MCF 10A (cell line): ENCODE results near the gene NPTXR. TPM values are rescaled to one million over a fixed set of nuclear protein-coding genes. Genes with fewer than 3 reads are reported as not detected.

Source experiments
- BruUV-seq: library from RNA; stranded (reverse); fragments of 400-500 nt; replicated peaks from 2 replicates; lab custom pipeline; 2021; lab: Mats Ljungman, UMichigan
- CTCF ChIA-PET: fragments of 300-600 bp; sonication (Branson Sonifier 250); formaldehyde crosslinking; extraction: SDS; loops from one replicate; lab custom pipeline; 2021; ENCODE audit warnings: antibody characterized with exemption, inconsistent platforms; lab: Yijun Ruan, JAX
- POLR2A ChIA-PET: fragments of 300-600, 350-650 bp; sonication (Branson Sonifier 250); formaldehyde crosslinking; extraction: SDS; loops from one replicate; lab custom pipeline; 2020; ENCODE audit warnings: antibody characterized with exemption, inconsistent platforms; lab: Yijun Ruan, JAX
- DNase-seq: peaks from one replicate; pipeline ENCODE4 v3.0.0-alpha.2; 2018; ENCODE audit not compliant: unreplicated experiment
- H3K27ac Mint-ChIP-seq: one replicate; pipeline ENCODE4 v1.8.0; 2022; ENCODE audit warnings: mild to moderate bottlenecking, low read depth, mixed read lengths; ENCODE audit not compliant: unreplicated experiment
- H3K27me3 Mint-ChIP-seq: one replicate; pipeline ENCODE4 v1.8.0; 2022; ENCODE audit warnings: mixed read lengths; ENCODE audit not compliant: insufficient read depth, unreplicated experiment
- H3K36me3 Mint-ChIP-seq: one replicate; pipeline ENCODE4 v1.8.0; 2022; ENCODE audit warnings: mild to moderate bottlenecking, moderate library complexity, mixed read lengths; ENCODE audit not compliant: insufficient read depth, unreplicated experiment
- H3K4me1 Mint-ChIP-seq: one replicate; pipeline ENCODE4 v1.8.0; 2022; ENCODE audit warnings: mixed read lengths; ENCODE audit not compliant: insufficient read depth, unreplicated experiment
- H3K4me3 Mint-ChIP-seq: one replicate; pipeline ENCODE4 v1.8.0; 2022; ENCODE audit warnings: mild to moderate bottlenecking, moderate library complexity, mixed read lengths; ENCODE audit not compliant: unreplicated experiment
- H3K9me3 Mint-ChIP-seq: one replicate; pipeline ENCODE4 v1.8.0; 2022; ENCODE audit warnings: mixed read lengths; ENCODE audit not compliant: unreplicated experiment
- CTCF ChIP-seq: fragments of 200-600 bp; IDR thresholded peaks from one replicate; pipeline ENCODE4 v1.8.0; 2022; ENCODE audit warnings: antibody characterized with exemption, mild to moderate bottlenecking; ENCODE audit not compliant: unreplicated experiment
- intact Hi-C: fragments of 100-400 bp; cut with micrococcal nuclease; formaldehyde crosslinking; loops from 2 replicates; pipeline ENCODE4 v1.14.1; 2022
- total RNA-seq: library from RNA; stranded (reverse); gene quantifications from 2 replicates; pipeline ENCODE4 v1.2.3, GENCODE V29; 2022

NPTXR gene
- total RNA-seq, 1 experiment from 2014 or later = 0.93 TPM

GRCh38 chr22:38789606-38790005 is 54.2 kb downstream of the NPTXR start:
- H3K4me1 Mint-ChIP-seq = peaks cover 19% of the 10 kb centered on the region
- no peak overlapping the region for H3K4me3 Mint-ChIP-seq
- intact Hi-C loops = no loop called here
- no TSS peak for BruUV-seq
- DNase-seq = no peak
- H3K27me3 Mint-ChIP-seq = no peaks in the 10 kb centered on the region
- H3K9me3 Mint-ChIP-seq = no peaks in the 10 kb centered on the region
- H3K27ac Mint-ChIP-seq = no peak overlapping the region
- CTCF ChIA-PET = interaction anchor here (0.6 kb wide), 1 partner anchor 34 kb away, joined by 3 read pairs; the partner anchor contains the start of gene SUN2
- peaks cover 15% of the 10 kb centered on the region for H3K36me3 Mint-ChIP-seq
- no peak for TF ChIP-seq CTCF
- POLR2A ChIA-PET = no interaction called here

DNA sequence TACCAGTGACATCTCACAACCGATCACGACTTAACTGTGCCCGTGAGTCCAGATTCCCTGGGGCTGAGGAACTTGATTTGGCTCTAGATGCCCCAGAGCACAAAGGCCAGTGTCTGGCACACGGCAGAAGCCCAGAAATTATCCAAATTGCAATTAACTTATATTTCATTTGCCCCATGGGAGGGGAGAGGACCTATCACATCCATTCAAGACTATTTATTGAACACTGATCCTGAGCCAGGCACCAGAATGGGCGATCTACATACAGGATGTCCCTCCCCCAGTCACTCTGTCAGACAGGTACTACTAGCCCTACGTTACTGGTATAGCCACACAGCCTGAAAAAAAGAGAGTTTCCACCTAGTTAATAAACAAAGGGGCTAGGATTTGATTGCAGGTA is 55.0 kb downstream of the NPTXR start:
- no peak overlapping the region for H3K27ac Mint-ChIP-seq
- ChIA-PET POLR2A (no interaction called here), CTCF (no interaction called here)
- peaks cover 19% of the 10 kb centered on the region for H3K36me3 Mint-ChIP-seq
- no peak overlapping the region for H3K4me3 Mint-ChIP-seq
- intact Hi-C loops = no loop called here
- no peaks in the 10 kb centered on the region for H3K27me3 Mint-ChIP-seq
- DNase-seq = no peak
- peaks cover 19% of the 10 kb centered on the region for H3K4me1 Mint-ChIP-seq
- no TSS peak for BruUV-seq
- H3K9me3 Mint-ChIP-seq = no peaks in the 10 kb centered on the region
- no peak for TF ChIP-seq CTCF

- CTCF ChIA-PET = no interaction called here
- DNase-seq = peak; percentile 69
- H3K36me3 Mint-ChIP-seq = peaks cover 19% of the 10 kb centered on the region
- POLR2A ChIA-PET = no interaction called here
- no peaks in the 10 kb centered on the region for H3K27me3 Mint-ChIP-seq
- no peaks in the 10 kb centered on the region for H3K9me3 Mint-ChIP-seq
- peaks cover 17% of the 10 kb centered on the region for H3K4me1 Mint-ChIP-seq
- H3K4me3 Mint-ChIP-seq = no peak overlapping the region
- no TSS peak for BruUV-seq
- TF ChIP-seq CTCF = no peak
- intact Hi-C loops = no loop called here
- peak overlapping the region; percentile 51 for H3K27ac Mint-ChIP-seq
Observed at GRCh38 chr22:38788021-38788816, 55.6 kb downstream of the NPTXR start.

GRCh38 chr22:38786631-38787030 is 57.2 kb downstream of the NPTXR start:
- BruUV-seq = no TSS peak
- TF ChIP-seq CTCF = no peak
- ChIA-PET CTCF (interaction anchor here (3.3 kb wide), 1 partner anchor 18 kb away, joined by 21 read pairs; no protein-coding TSS in a partner anchor), POLR2A (interaction anchor here (0.6 kb wide), 1 partner anchor 18 kb away, joined by 3 read pairs; no protein-coding TSS in a partner anchor)
- H3K27me3 Mint-ChIP-seq = no peaks in the 10 kb centered on the region
- no peak for DNase-seq
- H3K4me3 Mint-ChIP-seq = no peak overlapping the region
- H3K27ac Mint-ChIP-seq = no peak overlapping the region
- intact Hi-C loops = no loop called here
- no peaks in the 10 kb centered on the region for H3K9me3 Mint-ChIP-seq
- H3K36me3 Mint-ChIP-seq = peaks cover 19% of the 10 kb centered on the region
- peaks cover 14% of the 10 kb centered on the region for H3K4me1 Mint-ChIP-seq
